GM19463 (cell line): ENCODE measurements around the gene MACF1.
"Not testable (repeated sequence)": the region's sequence is repeated elsewhere in the genome, so short reads cannot be mapped to it uniquely, and the experiment has no call there.

Source experiments
- ATAC-seq: cut with Tn5 transposase; IDR thresholded peaks from one replicate; pipeline ENCODE4 v1.9.1; 2021; ENCODE audit warnings: mild to moderate bottlenecking, moderate library complexity; ENCODE audit not compliant: unreplicated experiment

MACF1 gene

DNA sequence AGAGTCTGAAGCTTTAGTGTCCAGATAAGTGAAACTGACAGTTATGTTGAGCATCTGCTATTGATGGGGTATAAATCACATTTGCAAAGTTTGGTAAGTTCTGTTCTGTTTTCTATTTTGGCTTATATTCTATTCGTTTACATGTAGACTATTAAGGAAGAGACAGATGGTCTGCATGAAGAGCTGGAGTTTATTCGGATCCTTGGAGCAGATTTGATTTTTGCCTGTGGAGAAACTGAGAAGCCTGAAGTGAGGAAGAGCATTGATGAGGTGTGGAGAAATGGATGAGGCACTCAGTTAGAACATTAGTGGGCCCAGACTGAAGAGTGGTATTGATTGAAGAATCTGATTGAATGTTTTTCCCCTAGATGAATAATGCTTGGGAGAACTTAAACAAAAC, 236.4 kb downstream of the MACF1 start:
- ATAC-seq: no peak

DNA sequence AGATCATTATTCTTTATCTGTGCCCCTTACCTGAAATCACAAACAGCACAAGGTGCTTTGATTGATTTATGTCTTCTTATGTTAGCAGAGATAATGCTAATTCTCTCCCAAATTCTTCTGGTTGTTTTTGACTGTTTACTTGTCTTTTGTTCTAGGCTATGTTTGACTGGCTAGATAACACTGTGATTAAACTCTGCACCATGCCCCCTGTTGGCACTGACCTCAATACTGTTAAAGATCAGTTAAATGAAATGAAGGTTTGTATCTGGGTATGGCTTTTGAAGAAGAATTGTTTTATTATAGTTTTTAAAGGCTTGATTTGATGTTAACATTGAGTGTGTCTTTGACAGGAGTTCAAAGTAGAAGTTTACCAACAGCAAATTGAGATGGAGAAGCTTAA, 237.3 kb downstream of the MACF1 start:
- ATAC-seq: no peak

DNA sequence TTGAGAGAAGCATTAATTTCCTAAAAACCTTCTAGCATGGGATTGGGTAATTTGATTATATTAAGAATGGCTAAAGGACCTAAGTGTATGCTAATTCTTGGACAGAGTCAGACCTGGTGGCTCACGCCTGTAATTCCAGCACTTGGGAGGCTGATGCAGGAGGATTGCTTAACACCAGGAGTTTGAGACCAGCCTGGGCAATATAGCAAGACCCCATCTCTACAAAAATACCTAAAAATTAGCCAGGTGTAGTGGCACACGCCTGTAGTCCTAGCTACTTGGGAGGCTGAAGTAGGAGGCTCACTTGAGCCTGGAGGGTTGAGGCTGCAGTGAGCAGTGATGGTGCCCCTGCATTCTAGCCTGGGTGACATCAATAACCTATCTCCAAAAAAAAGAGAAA, 241.1 kb downstream of the MACF1 start:
- no peak for ATAC-seq

DNA sequence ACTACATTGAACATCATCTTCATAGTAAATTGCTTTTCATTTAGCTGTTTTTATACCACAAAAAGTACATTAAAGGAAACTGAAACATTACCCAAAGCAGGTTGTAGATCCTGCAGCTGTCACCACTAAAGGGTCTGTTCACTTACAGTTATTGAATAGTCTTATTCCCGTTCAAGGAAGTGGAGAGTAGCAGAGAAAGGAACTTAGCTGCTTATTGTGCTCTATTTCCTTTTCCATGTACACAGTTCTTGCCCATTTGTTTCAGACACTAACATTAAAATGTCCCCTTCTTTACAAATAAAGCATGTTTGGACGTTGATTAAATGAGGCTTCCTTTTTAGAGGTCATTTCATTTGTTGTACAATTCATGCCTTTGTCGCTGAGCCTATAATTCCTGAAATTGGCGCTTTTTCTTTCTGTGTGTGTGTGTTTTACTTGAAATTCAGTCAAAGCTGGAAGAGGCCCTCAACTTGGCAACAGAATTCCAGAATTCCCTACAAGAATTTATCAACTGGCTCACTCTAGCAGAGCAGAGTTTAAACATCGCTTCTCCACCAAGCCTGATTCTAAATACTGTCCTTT, 242.6 kb downstream of the MACF1 start:
- ATAC-seq: no peak

DNA sequence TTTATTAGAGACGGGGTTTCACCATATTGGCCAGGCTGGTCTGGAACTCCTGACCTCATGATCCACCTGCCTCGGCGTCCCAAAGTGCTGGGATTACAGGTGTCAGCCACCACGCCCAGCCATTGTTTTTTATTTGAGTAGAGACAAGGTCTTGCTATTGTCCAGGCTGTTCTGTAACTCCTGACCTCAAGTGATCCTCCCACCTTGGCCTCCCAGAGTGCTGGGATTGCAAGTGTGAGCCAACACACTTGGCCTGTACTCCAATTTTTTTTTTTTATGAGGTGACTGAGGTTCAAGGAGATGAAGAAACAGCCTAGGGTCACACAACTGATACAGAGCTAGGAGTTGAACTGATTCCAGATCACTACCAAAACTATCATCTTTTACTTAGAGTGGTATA, 245.5 kb downstream of the MACF1 start:
- ATAC-seq: not testable (repeated sequence)

DNA sequence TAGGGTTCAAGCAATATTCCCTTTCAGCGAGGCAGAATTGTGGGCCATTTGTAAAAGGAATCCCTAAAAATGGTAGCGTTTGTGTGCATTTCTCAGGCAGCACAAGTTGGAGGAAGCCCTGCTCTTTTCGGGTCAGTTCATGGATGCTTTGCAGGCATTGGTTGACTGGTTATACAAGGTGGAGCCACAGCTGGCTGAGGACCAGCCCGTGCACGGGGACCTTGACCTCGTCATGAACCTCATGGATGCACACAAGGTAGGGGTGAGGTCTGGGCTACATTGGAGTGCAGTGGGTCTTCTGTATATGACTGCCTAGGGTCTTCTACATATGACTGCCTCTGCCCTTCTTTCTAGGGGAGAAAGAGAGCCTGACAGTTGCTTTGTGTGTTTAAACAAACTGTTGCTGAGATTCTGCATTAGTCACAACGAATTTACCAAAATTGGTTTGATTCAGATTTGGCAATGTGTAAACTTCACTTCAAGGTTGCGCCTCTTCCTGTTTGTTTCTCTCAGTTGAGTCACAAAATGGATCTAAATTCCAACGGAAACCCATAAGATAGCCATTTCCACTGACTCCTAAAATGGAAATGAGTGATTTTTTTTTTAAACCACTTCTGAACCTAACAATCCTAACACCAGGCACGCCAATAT, 246.6 kb downstream of the MACF1 start:
- ATAC-seq: no peak

DNA sequence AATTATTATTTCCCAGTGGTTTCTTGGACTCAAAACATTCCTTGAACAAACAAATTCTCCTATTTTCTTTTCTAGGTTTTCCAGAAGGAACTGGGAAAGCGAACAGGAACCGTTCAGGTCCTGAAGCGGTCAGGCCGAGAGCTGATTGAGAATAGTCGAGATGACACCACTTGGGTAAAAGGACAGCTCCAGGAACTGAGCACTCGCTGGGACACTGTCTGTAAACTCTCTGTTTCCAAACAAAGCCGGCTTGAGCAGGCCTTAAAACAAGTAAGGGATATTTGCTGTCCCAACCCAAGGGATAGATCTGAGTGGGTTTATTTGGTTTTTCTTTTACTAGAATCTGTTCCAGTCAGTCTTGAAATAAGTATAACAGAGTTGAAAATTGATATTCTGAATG, 247.6 kb downstream of the MACF1 start:
- no peak for ATAC-seq

DNA sequence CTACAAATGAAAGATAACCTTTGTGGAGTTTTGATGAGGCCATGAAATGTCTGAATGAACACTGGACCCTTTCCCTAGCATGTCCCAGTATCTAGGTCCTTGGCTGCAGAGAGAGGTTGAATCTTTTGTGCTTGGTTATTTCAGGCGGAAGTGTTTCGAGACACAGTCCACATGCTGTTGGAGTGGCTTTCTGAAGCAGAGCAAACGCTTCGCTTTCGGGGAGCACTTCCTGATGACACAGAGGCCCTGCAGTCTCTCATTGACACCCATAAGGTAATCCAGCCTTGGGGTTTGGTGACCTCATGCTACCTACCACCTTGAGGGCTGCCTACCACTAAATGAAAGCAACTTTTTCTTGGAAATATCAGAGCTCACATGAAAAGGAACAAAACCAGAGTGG, 248.0 kb downstream of the MACF1 start:
- no peak for ATAC-seq

DNA sequence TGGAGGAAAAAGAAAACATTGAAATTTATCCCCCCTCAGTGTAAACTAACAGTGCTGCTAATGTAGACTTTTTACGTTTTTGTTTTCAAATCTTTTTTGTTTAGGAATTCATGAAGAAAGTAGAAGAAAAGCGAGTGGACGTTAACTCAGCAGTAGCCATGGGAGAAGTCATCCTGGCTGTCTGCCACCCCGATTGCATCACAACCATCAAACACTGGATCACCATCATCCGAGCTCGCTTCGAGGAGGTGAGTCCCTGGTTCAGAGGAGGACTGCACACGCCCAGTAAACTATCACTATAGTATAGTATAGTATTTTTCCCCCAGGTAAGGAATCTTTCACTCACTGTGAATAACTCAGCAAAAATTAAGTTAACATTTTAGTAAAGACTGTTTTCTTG, 249.1 kb downstream of the MACF1 start:
- no peak for ATAC-seq

DNA sequence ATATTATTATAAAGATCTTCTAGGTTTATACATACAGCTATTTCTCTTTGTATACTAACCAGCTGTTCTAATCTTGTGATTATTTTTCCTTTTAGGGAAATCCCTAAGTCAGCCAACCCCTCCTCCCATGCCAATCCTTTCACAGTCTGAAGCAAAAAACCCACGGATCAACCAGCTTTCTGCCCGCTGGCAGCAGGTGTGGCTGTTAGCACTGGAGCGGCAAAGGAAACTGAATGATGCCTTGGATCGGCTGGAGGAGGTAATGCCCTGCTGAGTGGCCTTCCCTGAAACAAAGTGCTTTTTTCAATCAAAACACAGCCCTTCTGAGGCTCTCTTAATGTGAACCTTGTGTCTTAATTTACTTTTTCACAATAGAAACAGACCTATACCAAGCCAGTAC, 254.5 kb downstream of the MACF1 start:
- no peak for ATAC-seq

DNA sequence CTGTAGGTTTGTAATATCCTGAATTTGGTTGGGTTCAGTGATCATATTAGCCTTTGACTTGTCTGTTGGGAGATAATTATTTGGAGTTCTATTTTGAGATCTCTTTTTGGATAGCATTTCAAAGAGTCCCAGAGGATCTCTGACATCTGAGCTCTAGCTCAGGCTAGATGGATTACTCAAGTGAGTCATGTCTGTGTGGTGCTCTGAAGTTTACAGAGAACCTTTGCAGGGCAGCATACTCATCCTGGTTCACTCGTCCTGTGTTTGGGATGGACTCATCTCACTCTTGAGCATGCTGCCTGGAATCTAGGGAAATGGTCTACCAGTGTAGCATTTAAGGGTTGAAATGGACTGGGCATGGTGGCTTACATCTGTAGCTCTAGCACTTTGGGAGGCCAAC, 257.6 kb downstream of the MACF1 start:
- ATAC-seq: no peak

DNA sequence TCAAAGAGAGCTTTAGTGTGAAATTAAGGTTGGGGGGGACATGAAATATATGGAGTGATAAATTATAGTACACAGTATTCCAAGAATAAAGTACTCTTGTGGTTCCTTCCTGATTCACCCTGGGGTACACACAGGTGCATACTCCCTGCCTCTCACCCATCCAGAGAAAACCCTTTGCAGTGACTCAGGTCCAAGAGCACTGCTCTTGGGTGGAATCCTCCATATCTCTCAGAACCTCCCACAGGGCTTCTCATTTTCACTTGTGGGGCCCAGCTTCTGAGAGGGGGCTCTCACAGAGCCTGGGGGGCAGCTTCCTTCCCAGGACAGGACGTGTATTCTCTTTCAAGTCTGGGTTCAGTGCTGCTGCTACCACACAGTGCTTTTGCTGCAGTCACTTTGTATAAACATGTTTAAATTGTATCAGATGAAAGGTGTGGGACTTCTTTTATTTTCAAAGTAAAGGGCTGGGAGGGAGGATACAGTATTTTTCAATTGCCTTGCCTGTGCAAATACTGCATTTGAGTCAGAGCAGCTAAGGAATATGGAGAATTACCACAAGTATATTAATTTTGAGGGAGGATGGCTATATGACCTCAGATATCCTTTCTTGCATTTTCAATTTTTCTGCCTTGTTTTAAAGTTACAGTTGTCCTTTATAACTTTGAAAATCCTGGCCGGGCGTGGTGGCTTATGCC, 262.1 kb downstream of the MACF1 start:
- ATAC-seq: no peak

DNA sequence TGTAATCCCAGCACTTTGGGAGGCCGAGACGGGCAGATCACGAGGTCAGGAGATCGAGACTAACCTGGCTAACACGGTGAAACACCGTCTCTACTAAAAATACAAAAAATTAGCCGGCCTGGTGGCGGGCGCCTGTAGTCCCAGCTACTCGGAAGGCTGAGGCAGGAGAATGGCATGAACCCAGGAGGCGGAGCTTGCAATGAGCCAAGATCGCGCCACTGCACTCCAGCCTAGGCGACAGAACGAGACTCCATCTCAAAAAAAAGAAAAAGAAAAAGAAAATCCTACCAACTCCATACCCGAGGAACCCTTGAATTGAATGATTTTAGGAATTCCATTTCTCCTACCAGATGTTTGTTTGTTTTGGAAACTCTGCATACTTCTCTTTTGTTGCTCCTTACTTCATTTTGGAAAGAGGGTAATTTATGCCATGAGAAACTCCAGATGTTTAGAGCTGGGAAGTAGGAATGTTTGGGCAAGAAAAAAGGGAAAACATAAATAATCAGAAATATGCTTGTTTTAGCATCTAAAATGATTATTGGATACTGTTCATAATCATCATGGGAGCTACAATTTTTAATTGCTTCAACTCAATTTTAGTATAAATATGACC, 262.7 kb downstream of the MACF1 start:
- ATAC-seq: not testable (repeated sequence)

DNA sequence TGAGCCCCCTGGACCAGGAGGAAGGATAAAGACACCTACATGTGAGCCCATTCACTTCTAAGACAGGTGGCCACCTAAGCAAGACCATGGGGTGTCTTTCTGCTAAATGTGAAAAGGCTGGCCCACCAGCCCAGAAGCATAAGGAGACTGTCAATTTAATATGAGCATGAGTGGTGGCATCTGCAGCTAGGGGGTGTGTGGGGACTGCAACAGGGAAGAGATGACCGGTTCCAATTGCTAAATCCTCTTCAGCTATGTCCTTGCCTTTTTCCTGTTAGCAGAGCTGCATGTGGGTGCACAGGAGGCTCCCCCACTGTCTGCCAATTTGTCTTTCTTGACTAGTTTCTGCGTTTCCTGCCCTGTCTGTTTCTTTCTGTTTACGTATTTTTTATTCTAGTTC, 264.7 kb downstream of the MACF1 start:
- ATAC-seq: no peak

DNA sequence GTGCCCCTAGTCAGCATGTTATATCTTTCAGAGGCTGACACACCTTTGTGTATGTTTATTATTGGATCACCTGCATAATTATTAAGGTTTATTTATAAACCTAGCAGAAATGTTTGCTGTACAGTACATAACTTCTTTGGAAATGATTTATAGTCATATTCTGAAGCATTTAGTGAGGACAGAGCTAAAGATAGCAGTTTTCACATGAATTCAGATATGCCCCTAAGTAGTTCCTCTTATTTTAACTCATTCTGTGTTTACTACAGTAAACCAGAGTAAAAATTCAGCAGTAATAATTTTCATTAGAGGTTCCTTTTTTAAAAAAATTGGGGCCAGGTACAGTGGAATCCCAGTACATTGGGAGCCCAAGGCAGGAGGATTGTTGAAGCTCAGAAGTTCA, 265.5 kb downstream of the MACF1 start:
- ATAC-seq: no peak

DNA sequence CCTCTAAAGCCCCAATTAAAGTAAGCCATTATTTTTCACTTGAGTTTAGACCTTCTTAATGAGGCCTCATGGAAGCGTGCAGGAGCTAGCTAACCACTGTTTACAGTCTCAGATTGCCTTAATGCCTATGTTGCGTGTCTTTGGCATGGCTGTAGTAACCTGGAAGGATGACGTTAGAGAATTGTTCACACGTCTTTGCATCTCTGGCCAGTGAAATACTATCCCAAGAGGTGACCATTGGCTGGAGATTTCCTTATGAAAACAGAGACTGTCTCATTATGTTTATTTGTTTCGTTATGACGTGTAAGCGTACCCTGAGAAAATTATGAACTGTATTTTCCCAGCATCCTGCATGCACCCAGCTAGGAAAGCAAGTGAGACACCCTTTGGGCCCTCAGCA, 268.3 kb downstream of the MACF1 start:
- ATAC-seq: no peak

DNA sequence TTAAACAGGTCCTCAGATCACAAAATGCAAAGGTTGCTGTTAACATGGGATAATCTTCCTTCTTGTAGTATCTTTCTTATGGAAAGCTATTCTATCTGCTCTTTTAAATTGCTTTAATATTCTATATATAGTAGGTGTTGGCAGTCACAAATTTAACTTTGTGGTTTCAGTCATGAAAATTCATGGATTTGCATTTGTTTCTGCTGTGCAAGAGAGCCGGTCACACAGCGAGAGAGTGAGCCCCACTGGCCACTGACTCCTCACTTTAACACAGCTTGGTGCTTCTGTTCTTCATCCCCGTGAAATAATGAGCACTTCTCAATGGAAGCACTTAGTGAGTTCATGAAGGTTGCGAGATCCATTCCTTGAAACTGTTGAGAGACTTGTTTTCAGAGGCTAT, 268.8 kb downstream of the MACF1 start:
- no peak for ATAC-seq

DNA sequence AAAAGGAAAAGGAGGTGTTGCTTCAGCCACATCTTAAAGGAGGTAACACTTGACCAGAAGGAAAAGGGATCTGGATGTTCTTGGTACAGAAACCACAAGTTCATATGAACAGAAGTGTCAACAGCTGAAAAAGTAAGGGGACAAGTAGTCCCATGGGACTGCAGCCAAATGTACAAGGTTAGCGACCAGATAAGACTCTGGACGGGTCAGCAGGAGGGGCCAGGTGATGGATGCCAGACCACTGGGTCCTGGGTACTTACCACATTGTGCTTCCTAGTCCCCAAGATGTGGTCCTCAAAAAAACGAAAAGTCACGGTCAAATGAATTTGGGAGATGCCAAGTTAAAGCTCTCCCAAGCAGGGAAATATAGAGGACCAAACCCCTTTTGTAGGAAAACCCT, 270.3 kb downstream of the MACF1 start:
- no peak for ATAC-seq

DNA sequence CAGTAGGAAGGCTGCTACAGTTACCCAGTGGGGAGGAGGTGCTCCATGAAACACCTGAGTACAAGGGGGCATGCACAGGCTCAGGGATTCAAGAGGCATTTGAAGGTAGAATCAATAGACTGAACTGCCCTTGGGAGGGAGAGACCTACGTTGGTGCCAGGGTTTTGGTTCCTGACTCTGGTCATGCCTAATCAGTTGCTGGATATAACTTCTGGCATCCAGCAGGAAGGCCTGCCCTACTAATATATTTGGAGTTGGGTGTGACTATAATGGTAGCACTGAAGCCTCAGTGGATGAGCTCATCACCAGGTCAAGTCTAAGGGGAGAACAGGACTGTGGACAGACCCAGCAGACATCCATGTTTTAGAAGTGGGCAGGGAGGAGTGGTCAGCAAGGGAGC, 271.1 kb downstream of the MACF1 start:
- ATAC-seq: not testable (repeated sequence)

DNA sequence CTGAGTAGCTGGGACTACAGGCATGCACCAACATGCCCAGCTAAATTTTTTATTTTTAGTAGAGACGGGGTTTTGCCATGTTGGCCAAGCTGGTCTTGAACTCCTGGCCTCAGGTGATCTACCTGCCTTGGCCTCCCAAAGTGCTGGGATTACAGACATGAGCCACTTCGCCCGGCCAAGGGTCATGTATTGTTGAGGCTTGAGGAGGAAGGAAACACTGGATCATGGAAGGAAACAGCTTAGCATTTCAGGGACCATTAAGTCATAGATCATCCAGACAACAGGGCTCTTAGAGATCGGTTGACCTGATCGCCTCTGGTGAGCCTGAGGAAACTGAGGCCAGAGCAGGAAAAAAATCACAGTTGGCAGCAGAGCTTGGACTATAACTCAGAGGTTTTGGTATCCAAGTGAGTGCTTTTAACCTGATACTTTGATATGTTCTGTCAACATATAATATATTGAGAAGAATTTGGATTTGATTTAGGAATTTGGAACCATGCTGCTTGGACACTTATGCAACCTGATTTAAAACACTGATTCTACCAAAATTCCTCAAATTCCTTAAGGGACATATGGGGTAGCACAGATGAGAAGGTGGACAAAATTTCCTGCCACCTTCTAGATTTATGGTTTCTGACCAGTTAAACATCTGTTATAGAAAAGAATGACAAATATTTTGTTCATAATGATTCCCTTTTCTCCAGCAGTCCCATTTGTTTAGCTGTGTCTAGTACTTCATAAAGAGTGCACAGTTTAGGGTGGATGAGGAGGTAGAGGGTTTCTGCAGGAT, 273.8 kb downstream of the MACF1 start:
- no peak for ATAC-seq

DNA sequence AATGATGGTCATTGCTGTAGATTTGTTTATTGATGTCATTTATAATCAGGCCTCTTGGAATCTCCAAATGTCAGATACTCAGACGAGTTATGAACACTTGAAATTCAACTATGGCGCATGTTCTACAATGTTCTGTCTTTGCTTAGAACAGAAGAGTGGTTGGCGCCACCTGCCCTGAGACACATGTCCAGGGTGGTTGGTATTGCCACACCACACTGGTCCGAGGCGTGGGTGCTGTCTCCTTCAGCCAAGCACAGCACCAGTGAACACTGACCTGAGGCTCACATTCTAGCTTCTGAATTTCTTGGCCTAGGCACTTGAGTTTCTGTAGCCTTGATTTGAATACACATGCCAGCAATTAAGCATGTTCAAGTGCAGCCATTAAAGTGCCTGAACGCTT, 276.8 kb downstream of the MACF1 start:
- ATAC-seq: no peak
